DND-41 (cell line): ENCODE results near the gene MGAT5B.

Source experiments
- ATAC-seq: fragments of 200-7000 bp; cut with Tn5 transposase; 3 replicates; pipeline ENCODE4 v1.9.1; 2021; ENCODE audit warnings: low read depth; ENCODE audit not compliant: insufficient read depth
- DNase-seq: peaks from one replicate; pipeline ENCODE4 v3.0.0-alpha.2; 2020
- H2AFZ ChIP-seq: 2 replicates; pipeline ENCODE4 v1.6.0; 2012; ENCODE audit warnings: low read depth, low read length
- H3K27ac ChIP-seq: 2 replicates; pipeline ENCODE4 v1.5.1; 2012; ENCODE audit warnings: low read length, inconsistent platforms
- H3K27me3 ChIP-seq: fragments of 200-600 bp; sonication (generic); 2 replicates; pipeline ENCODE4 v1.6.0; 2012; ENCODE audit warnings: low read length, mild to moderate bottlenecking, inconsistent platforms; ENCODE audit not compliant: insufficient read depth, poor library complexity
- H3K36me3 ChIP-seq: 2 replicates; pipeline ENCODE4 v1.5.1; 2012; ENCODE audit warnings: low read length, inconsistent platforms; ENCODE audit not compliant: insufficient read depth
- H3K4me1 ChIP-seq: 2 replicates; pipeline ENCODE4 v1.5.1; 2012; ENCODE audit warnings: mild to moderate bottlenecking, low read length; ENCODE audit not compliant: insufficient read depth
- H3K4me2 ChIP-seq: 2 replicates; pipeline ENCODE4 v1.6.0; 2012; ENCODE audit warnings: mild to moderate bottlenecking, moderate library complexity, low read length, inconsistent platforms; ENCODE audit not compliant: insufficient read depth
- H3K4me3 ChIP-seq, 2 experiments: fragments of 200-600 bp in 1 of 2; shearing (Covaris generic) in 1 of 2; 2 replicates each; pipeline ENCODE4 v1.5.1; 2012 to 2016; ENCODE audit warnings: inconsistent platforms in 2 of 2, low read length in 2 of 2, mild to moderate bottlenecking in 2 of 2, low read depth in 1 of 2, moderate library complexity in 1 of 2
- H3K79me2 ChIP-seq: 2 replicates; pipeline ENCODE4 v1.6.0; 2012; ENCODE audit warnings: low read length, inconsistent platforms; ENCODE audit not compliant: insufficient read depth
- H3K9ac ChIP-seq: 2 replicates; pipeline ENCODE4 v1.6.0; 2012; ENCODE audit warnings: low read depth, mild to moderate bottlenecking, inconsistent platforms, low read length, moderate library complexity
- H3K9me3 ChIP-seq: 2 replicates; pipeline ENCODE4 v1.5.1; 2012; ENCODE audit warnings: low read length, moderate library complexity, mild to moderate bottlenecking, inconsistent platforms; ENCODE audit not compliant: insufficient read depth, severe bottlenecking
- H4K20me1 ChIP-seq: 2 replicates; pipeline ENCODE4 v1.6.0; 2012; ENCODE audit warnings: low read length; ENCODE audit not compliant: insufficient read depth
- CTCF ChIP-seq: IDR thresholded peaks from 2 replicates; pipeline ENCODE4 v1.5.1; 2012; ENCODE audit warnings: borderline replicate concordance, low read length, moderate library complexity, mild to moderate bottlenecking; ENCODE audit not compliant: poor library complexity, severe bottlenecking; ENCODE audit errors: extremely low read depth
- EZH2 ChIP-seq: IDR thresholded peaks from 3 replicates; pipeline ENCODE4 v1.6.1; 2012; ENCODE audit warnings: borderline replicate concordance, low read depth, mild to moderate bottlenecking, moderate library complexity, low read length, inconsistent platforms; ENCODE audit not compliant: severe bottlenecking

Gene MGAT5B

GRCh38 chr17:76981545-76982295 is 113.5 kb downstream of the MGAT5B start:
- Histone ChIP-seq H3K9me3 (peaks cover 4% of the 10 kb centered on the region), H3K27me3 (no peaks in the 10 kb centered on the region), H3K36me3 (no peaks in the 10 kb centered on the region), H4K20me1 (no peaks in the 10 kb centered on the region), H3K4me2 (no peak overlapping the region), H2AFZ (no peak overlapping the region), H3K79me2 (no peaks in the 10 kb centered on the region), H3K4me3 (no peak overlapping the region), H3K27ac (no peak overlapping the region), H3K4me1 (peaks cover 6% of the 10 kb centered on the region; the same call in 1 of the 2 replicates), H3K9ac (no peak overlapping the region)
- ATAC-seq (no peak), DNase-seq (no peak)
- TF ChIP-seq EZH2 = no peak

- Histone ChIP-seq H3K4me3 (no peak overlapping the region), H4K20me1 (no peaks in the 10 kb centered on the region), H3K36me3 (no peaks in the 10 kb centered on the region), H3K79me2 (no peaks in the 10 kb centered on the region), H3K27me3 (no peaks in the 10 kb centered on the region), H3K9me3 (peaks cover 4% of the 10 kb centered on the region), H2AFZ (no peak overlapping the region), H3K4me1 (peaks cover 6% of the 10 kb centered on the region; the same call in 1 of the 2 replicates), H3K9ac (no peak overlapping the region), H3K27ac (no peak overlapping the region), H3K4me2 (no peak overlapping the region)
- no peak for TF ChIP-seq EZH2
- TF ChIP-seq CTCF = no peak
- DNase-seq (peak; percentile 33), ATAC-seq (peak; percentile 33; the same call in 1 of the 3 replicates)
Measured at GRCh38 chr17:76982408-76983074, 114.3 kb downstream of the MGAT5B start.

GRCh38 chr17:76983075-76983775 is 115.0 kb downstream of the MGAT5B start:
- Histone ChIP-seq H3K9ac (no peak overlapping the region), H3K4me3 (no peak overlapping the region), H4K20me1 (no peaks in the 10 kb centered on the region), H3K27ac (no peak overlapping the region), H3K4me1 (peaks cover 6% of the 10 kb centered on the region; the same call in 1 of the 2 replicates), H3K27me3 (no peaks in the 10 kb centered on the region), H3K36me3 (no peaks in the 10 kb centered on the region), H3K4me2 (no peak overlapping the region), H3K79me2 (no peaks in the 10 kb centered on the region), H2AFZ (no peak overlapping the region), H3K9me3 (peaks cover 1% of the 10 kb centered on the region)
- ATAC-seq (no peak), DNase-seq (no peak)
- no peak for TF ChIP-seq CTCF
- no peak for TF ChIP-seq EZH2

GRCh38 chr17:76986365-76986764 is 118.2 kb downstream of the MGAT5B start:
- H3K36me3 ChIP-seq = no peaks in the 10 kb centered on the region
- H3K27ac ChIP-seq = no peak overlapping the region
- no peak for DNase-seq
- no peak overlapping the region for H2AFZ ChIP-seq
- H3K4me2 ChIP-seq = no peak overlapping the region
- no peak for ATAC-seq
- peaks cover 6% of the 10 kb centered on the region; the same call in 1 of the 2 replicates for H3K4me1 ChIP-seq
- no peak overlapping the region for H3K9ac ChIP-seq
- H3K4me3 ChIP-seq = no peak overlapping the region
- no peaks in the 10 kb centered on the region for H4K20me1 ChIP-seq
- H3K9me3 ChIP-seq = no peaks in the 10 kb centered on the region
- no peaks in the 10 kb centered on the region for H3K79me2 ChIP-seq
- no peak for TF ChIP-seq CTCF
- TF ChIP-seq EZH2 = no peak
- H3K27me3 ChIP-seq = no peaks in the 10 kb centered on the region
